Ureter (tissue), 1 donor: ENCODE results near the gene PEX11A. TPM values are rescaled to one million over a fixed set of nuclear protein-coding genes. Genes with fewer than 3 reads are reported as not detected.

Source experiments
- DNase-seq: peaks from one replicate; pipeline ENCODE4 v3.0.0-alpha.2; 2020; ENCODE audit warnings: low spot score
- total RNA-seq: library from RNA; stranded (reverse); gene quantifications from one replicate; pipeline ENCODE4 v1.2.4, GENCODE V29; 2023
- donor health status: DM: yes; HTN: yes; CAD: no.

PEX11A gene
- total RNA-seq, 1 donor from 2014 or later = 25.2 TPM

GRCh38 chr15:89654847-89655805, 35.4 kb downstream of the PEX11A start, which contains the start of gene KIF7:
TSS of gene KIF7 (minus strand) at chr15:89655467. CDS start at chr15:89652930, 2,537 bp downstream.
- DNase-seq = no peak

- DNase-seq = no peak
Observed at GRCh38 chr15:89654301-89654761, 36.2 kb downstream of the PEX11A start.

GRCh38 chr15:89653578-89653977, 37.0 kb downstream of the PEX11A start:
- DNase-seq = no peak

- DNase-seq = no peak
Observed at GRCh38 chr15:89652666-89653065, 37.9 kb downstream of the PEX11A start.

GRCh38 chr15:89652131-89652530, 38.4 kb downstream of the PEX11A start:
- no peak for DNase-seq

- DNase-seq = no peak
Observed at GRCh38 chr15:89649716-89650115, 40.8 kb downstream of the PEX11A start.

GRCh38 chr15:89649013-89649625, 41.4 kb downstream of the PEX11A start:
- no peak for DNase-seq

GRCh38 chr15:89648106-89649012, 42.2 kb downstream of the PEX11A start:
- DNase-seq = no peak

GRCh38 chr15:89647191-89647851, 43.2 kb downstream of the PEX11A start:
- peak; percentile 86 for DNase-seq

GRCh38 chr15:89646416-89647141, 44.0 kb downstream of the PEX11A start:
- DNase-seq = no peak

- no peak for DNase-seq
Observed at GRCh38 chr15:89645680-89646079, 44.9 kb downstream of the PEX11A start.

- DNase-seq = peak; percentile 14
Observed at GRCh38 chr15:89642106-89642505, 48.4 kb downstream of the PEX11A start.

- peak; percentile 12 for DNase-seq
Observed at GRCh38 chr15:89641053-89641452, 49.5 kb downstream of the PEX11A start.

- peak; percentile 14 for DNase-seq
Observed at GRCh38 chr15:89640245-89640644, 50.3 kb downstream of the PEX11A start.

- no peak for DNase-seq
Observed at GRCh38 chr15:89633585-89633984, 57.0 kb downstream of the PEX11A start.

- no peak for DNase-seq
Observed at GRCh38 chr15:89632563-89633430, 57.8 kb downstream of the PEX11A start.

- no peak for DNase-seq
Observed at GRCh38 chr15:89631902-89632264, 58.7 kb downstream of the PEX11A start.
